Esophagus squamous epithelium (tissue), 4 donors: ENCODE measurements around the gene PHKA2.

Experiments
- CTCF ChIP-seq, 6 experiments: fragments of 450-650 bp in 4 of 6; fragments of 200-600 bp in 2 of 6; sonication (generic) in 2 of 6; IDR thresholded peaks; one replicate each; pipeline ENCODE4 v1.5.1; 2016 to 2019; ENCODE audit warnings: antibody characterized with exemption in 6 of 6, mild to moderate bottlenecking in 4 of 6, moderate library complexity in 4 of 6
- POLR2A ChIP-seq, 4 donors: fragments of 450-650 bp; IDR thresholded peaks; one replicate each; pipeline ENCODE4 v1.6.1; 2017; ENCODE audit warnings: antibody characterized with exemption in 4 of 4, mild to moderate bottlenecking in 4 of 4, moderate library complexity in 3 of 4

GRCh38 chrX:19007868-19008267 lies 24.0 kb upstream of the PHKA2 start:
- no peak for TF ChIP-seq CTCF (IDR thresholded peaks at IDR 0.05)
- no peak for TF ChIP-seq POLR2A (IDR thresholded peaks at IDR 0.05)
